ENCODE measurements around the gene NAALADL2. TPM values are rescaled to one million over a fixed set of nuclear protein-coding genes. Genes with fewer than 3 reads are reported as not detected.

NAALADL2 gene
- total RNA-seq, 4 donors from 2014 or later = 7.0 to 34.7 (median 18.4) TPM

- H3K4me1 ChIP-seq = no peaks in the 10 kb centered on the region
- TF ChIP-seq, protein P1, sequence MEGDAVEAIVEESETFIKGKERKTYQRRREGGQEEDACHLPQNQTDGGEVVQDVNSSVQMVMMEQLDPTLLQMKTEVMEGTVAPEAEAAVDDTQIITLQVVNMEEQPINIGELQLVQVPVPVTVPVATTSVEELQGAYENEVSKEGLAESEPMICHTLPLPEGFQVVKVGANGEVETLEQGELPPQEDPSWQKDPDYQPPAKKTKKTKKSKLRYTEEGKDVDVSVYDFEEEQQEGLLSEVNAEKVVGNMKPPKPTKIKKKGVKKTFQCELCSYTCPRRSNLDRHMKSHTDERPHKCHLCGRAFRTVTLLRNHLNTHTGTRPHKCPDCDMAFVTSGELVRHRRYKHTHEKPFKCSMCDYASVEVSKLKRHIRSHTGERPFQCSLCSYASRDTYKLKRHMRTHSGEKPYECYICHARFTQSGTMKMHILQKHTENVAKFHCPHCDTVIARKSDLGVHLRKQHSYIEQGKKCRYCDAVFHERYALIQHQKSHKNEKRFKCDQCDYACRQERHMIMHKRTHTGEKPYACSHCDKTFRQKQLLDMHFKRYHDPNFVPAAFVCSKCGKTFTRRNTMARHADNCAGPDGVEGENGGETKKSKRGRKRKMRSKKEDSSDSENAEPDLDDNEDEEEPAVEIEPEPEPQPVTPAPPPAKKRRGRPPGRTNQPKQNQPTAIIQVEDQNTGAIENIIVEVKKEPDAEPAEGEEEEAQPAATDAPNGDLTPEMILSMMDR (IDR thresholded peaks at IDR 0.05) = no peak
- TF ChIP-seq POLR2A (IDR thresholded peaks at IDR 0.05) = no peak
- no peak for DNase-seq
Measured at GRCh38 chr3:174891524-174892203, 32.5 kb downstream of the NAALADL2 start.

DNA sequence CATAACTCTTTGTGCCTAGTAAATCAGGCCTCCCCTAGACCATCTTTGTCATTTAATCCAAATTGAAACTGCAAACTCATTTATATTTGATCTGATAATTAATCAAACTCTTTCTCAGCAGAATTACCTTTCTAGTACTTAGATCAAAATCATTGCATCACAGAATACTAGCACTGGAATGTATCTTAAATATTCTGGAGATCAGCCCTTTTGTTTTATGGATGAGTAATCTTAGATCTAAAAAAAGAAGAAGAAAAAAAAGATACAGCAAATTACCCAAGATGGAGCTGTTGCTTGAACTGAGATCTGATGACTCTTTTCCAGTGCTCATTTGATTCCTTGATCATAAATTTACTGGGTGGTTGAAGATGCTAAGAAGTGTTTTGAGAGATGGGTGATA is 47.9 kb downstream of the NAALADL2 start:
- TF ChIP-seq POLR2A (IDR thresholded peaks at IDR 0.05) = no peak
- TF ChIP-seq, protein P1 (IDR thresholded peaks at IDR 0.05) = no peak
- Histone ChIP-seq H3K4me3 (no peak overlapping the region), H3K27me3 (no peaks in the 10 kb centered on the region), H3K4me1 (no peaks in the 10 kb centered on the region), H3K36me3 (no peaks in the 10 kb centered on the region), H3K9me3 (no peaks in the 10 kb centered on the region), H3K27ac (no peak overlapping the region)
- DNase-seq = no peak

More at GRCh38 chr3:174891524-174892203, 32.5 kb downstream of the NAALADL2 start:
- peaks cover 0 to 3% (median 0%) of the 10 kb centered on the region in 4 donors for H3K9me3 ChIP-seq
- no peak overlapping the region for H3K4me3 ChIP-seq
- H3K36me3 ChIP-seq = no peaks in the 10 kb centered on the region
- no peaks in the 10 kb centered on the region for H3K27me3 ChIP-seq
- H3K27ac ChIP-seq = no peak overlapping the region

DNA sequence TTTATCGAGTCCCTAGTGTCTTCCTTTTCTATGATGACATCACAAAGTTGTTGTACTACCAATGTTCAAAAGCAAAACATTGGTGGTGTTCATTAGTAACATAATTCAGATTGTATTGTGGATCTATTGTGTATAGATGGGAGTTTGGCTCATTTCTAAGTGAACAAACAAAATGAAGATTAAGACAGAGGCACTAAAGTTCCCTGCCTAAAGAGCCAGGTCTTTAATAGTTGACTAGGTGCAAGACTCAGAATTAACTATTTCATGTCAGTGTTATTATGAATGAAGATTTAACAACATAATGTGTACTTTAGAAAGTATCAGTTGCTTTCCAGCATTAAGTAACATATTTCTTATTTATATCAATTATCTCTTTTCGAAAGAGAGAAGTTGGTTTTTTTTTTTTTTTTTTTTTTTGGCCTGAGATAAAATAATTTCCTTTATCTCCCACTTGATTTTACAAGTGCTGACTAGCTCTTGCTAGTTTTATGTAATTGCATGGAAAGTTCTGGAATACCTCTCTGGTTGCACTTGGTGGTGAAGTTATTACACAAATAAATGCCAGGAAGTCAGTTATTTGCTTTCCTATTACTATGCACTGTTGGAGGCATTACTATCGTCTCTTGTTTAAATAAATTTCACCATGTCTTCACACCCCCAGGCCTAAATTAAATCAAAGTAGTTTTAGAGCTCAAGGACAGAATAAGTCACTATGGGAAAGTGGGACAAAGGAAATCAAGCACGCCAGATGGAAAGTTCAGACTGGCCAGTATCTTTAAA is 48.7 kb downstream of the NAALADL2 start:
- H3K4me3 ChIP-seq = no peak overlapping the region
- H3K9me3 ChIP-seq = no peaks in the 10 kb centered on the region
- H3K27me3 ChIP-seq = no peaks in the 10 kb centered on the region
- no peak overlapping the region for H3K27ac ChIP-seq
- H3K36me3 ChIP-seq = no peaks in the 10 kb centered on the region
- TF ChIP-seq POLR2A (IDR thresholded peaks at IDR 0.05) = no peak
- TF ChIP-seq, protein P1 (IDR thresholded peaks at IDR 0.05) = no peak
- DNase-seq = no peak
- no peaks in the 10 kb centered on the region for H3K4me1 ChIP-seq

GRCh38 chr3:174931473-174932353 is 72.6 kb downstream of the NAALADL2 start:
- no peak for DNase-seq
- Histone ChIP-seq H3K4me1 (no peaks in the 10 kb centered on the region), H3K9me3 (no peaks in the 10 kb centered on the region), H3K27ac (no peak overlapping the region), H3K4me3 (no peak overlapping the region), H3K36me3 (no peaks in the 10 kb centered on the region), H3K27me3 (no peaks in the 10 kb centered on the region)
- TF ChIP-seq POLR2A (IDR thresholded peaks at IDR 0.05) = no peak
- TF ChIP-seq, protein P1 (IDR thresholded peaks at IDR 0.05) = no peak

DNA sequence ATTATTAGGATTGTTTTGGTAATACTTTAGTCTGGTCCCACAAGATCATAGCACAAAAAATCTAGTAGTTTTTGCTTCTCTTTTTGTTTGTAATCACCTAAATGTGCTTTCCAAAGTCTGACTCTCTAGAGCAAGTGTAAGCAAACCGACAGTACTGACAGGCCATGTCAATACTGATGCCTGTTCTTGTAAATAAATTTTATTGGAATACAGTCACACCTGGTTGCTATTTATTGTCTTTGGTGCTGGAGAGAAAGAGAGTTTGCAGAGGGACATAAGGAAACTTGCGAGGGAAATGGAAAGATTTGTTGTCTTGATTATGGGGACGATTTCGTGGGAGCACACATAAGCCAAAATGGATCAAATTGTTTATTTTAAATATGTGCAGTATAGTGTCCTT is 77.5 kb downstream of the NAALADL2 start:
- no peaks in the 10 kb centered on the region for H3K27me3 ChIP-seq
- no peaks in the 10 kb centered on the region for H3K9me3 ChIP-seq
- no peak overlapping the region for H3K27ac ChIP-seq
- H3K4me3 ChIP-seq = no peak overlapping the region
- H3K36me3 ChIP-seq = no peaks in the 10 kb centered on the region
- no peak for DNase-seq
- no peaks in the 10 kb centered on the region for H3K4me1 ChIP-seq
- no peak for TF ChIP-seq POLR2A (IDR thresholded peaks at IDR 0.05)
- TF ChIP-seq, protein P1 (IDR thresholded peaks at IDR 0.05) = no peak
